ENCODE results near the gene TRIM9.
A peak's percentile ranks its signal among the peaks of the same experiment; 100 is the strongest.

TRIM9 gene

GRCh38 chr14:51068268-51068667, 26.6 kb downstream of the TRIM9 start:
- H3K4me3 ChIP-seq (ENCODE audit: low read length): no peak overlapping the region

GRCh38 chr14:51067295-51067694, 27.6 kb downstream of the TRIM9 start:
- Histone ChIP-seq H3K4me1 (ENCODE audit: insufficient read depth, low read length) (no peaks in the 10 kb centered on the region), H2AFZ (ENCODE audit: low read depth, low read length) (no peak overlapping the region), H3K27me3 (ENCODE audit: insufficient read depth, low read length) (no peaks in the 10 kb centered on the region), H3K9me3 (ENCODE audit: low read length) (peaks cover 2% of the 10 kb centered on the region), H3K4me3 (ENCODE audit: low read length) (no peak overlapping the region), H3K36me3 (ENCODE audit: insufficient read depth, low read length) (no peaks in the 10 kb centered on the region)

More at GRCh38 chr14:51068268-51068667, 26.6 kb downstream of the TRIM9 start:
- H2AFZ ChIP-seq (ENCODE audit: low read depth, low read length): no peak overlapping the region
- H3K9me3 ChIP-seq (ENCODE audit: low read length): peaks cover 5% of the 10 kb centered on the region
- H3K4me1 ChIP-seq (ENCODE audit: insufficient read depth, low read length): no peaks in the 10 kb centered on the region
- H3K27me3 ChIP-seq (ENCODE audit: insufficient read depth, low read length): no peaks in the 10 kb centered on the region
- no peaks in the 10 kb centered on the region for H3K36me3 ChIP-seq (ENCODE audit: insufficient read depth, low read length)

- H3K27me3 ChIP-seq (ENCODE audit: insufficient read depth, low read length): no peaks in the 10 kb centered on the region
- no peaks in the 10 kb centered on the region for H3K36me3 ChIP-seq (ENCODE audit: insufficient read depth, low read length)
- H2AFZ ChIP-seq (ENCODE audit: low read depth, low read length): no peak overlapping the region
- no peaks in the 10 kb centered on the region for H3K4me1 ChIP-seq (ENCODE audit: insufficient read depth, low read length)
- H3K4me3 ChIP-seq (ENCODE audit: low read length): no peak overlapping the region
- H3K9me3 ChIP-seq (ENCODE audit: low read length): peaks cover 2% of the 10 kb centered on the region
Observed at GRCh38 chr14:51066576-51066975, 28.3 kb downstream of the TRIM9 start.

- H3K4me3 ChIP-seq (ENCODE audit: low read length): no peak overlapping the region
- H2AFZ ChIP-seq (ENCODE audit: low read depth, low read length): no peak overlapping the region
- no peaks in the 10 kb centered on the region for H3K9me3 ChIP-seq (ENCODE audit: low read length)
- no peaks in the 10 kb centered on the region for H3K27me3 ChIP-seq (ENCODE audit: insufficient read depth, low read length)
- H3K4me1 ChIP-seq (ENCODE audit: insufficient read depth, low read length): peaks cover 15% of the 10 kb centered on the region
- no peaks in the 10 kb centered on the region for H3K36me3 ChIP-seq (ENCODE audit: insufficient read depth, low read length)
Observed at GRCh38 chr14:51059032-51059431, 35.9 kb downstream of the TRIM9 start.

- Histone ChIP-seq H2AFZ (ENCODE audit: low read depth, low read length) (no peak overlapping the region), H3K4me3 (ENCODE audit: low read length) (no peak overlapping the region), H3K9me3 (ENCODE audit: low read length) (no peaks in the 10 kb centered on the region), H3K4me1 (ENCODE audit: insufficient read depth, low read length) (peaks cover 15% of the 10 kb centered on the region), H3K27me3 (ENCODE audit: insufficient read depth, low read length) (no peaks in the 10 kb centered on the region), H3K36me3 (ENCODE audit: insufficient read depth, low read length) (no peaks in the 10 kb centered on the region)
Observed at GRCh38 chr14:51058382-51058781, 36.5 kb downstream of the TRIM9 start.

DNA sequence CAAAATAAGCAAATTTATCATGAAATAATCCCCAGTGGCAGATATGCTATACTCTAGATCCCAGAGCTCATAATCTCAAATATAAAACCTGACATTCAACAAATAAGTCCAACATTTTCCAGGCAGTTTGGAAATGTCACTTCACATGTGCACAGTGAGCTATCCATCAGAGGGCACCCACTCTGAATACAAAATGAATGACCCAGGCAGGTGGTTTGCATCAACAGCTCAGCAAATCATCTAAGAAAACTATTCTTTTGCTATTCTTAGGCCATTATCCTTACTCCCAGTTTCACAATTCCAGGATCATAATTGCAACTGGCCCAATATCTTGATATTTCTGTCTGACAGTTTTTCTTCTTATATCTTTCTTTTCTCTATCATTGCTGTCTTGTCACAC, 38.5 kb downstream of the TRIM9 start:
- Histone ChIP-seq H3K27me3 (ENCODE audit: insufficient read depth, low read length) (no peaks in the 10 kb centered on the region), H3K36me3 (ENCODE audit: insufficient read depth, low read length) (no peaks in the 10 kb centered on the region), H3K4me3 (ENCODE audit: low read length) (no peak overlapping the region), H2AFZ (ENCODE audit: low read depth, low read length) (no peak overlapping the region), H3K9me3 (ENCODE audit: low read length) (no peaks in the 10 kb centered on the region), H3K4me1 (ENCODE audit: insufficient read depth, low read length) (peaks cover 15% of the 10 kb centered on the region)

GRCh38 chr14:51053157-51053556, 41.7 kb downstream of the TRIM9 start:
- peaks cover 9% of the 10 kb centered on the region for H3K4me1 ChIP-seq (ENCODE audit: insufficient read depth, low read length)
- H3K27me3 ChIP-seq (ENCODE audit: insufficient read depth, low read length): no peaks in the 10 kb centered on the region
- H3K36me3 ChIP-seq (ENCODE audit: insufficient read depth, low read length): no peaks in the 10 kb centered on the region
- H2AFZ ChIP-seq (ENCODE audit: low read depth, low read length): no peak overlapping the region
- no peaks in the 10 kb centered on the region for H3K9me3 ChIP-seq (ENCODE audit: low read length)
- H3K4me3 ChIP-seq (ENCODE audit: low read length): no peak overlapping the region

DNA sequence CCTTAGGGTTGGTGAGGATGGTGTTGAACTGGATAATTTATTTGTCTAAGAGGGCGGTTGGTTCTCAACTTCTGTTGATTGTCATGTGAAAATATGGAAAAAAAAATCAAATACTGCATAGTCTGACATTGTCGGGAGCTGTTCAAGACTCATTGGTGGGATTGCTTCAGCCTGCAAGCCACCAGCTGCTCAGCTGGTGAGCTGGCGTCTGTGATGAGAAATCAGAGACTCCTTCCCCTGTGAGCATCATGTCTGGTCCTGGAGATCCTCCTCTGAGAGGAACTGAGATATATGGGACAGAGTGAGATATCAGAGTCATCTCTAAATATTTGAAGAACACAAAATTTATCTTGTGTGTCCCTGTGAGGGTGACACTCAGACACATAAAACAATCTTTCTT, 49.9 kb downstream of the TRIM9 start:
- Histone ChIP-seq H3K4me3 (ENCODE audit: low read length) (no peak overlapping the region), H3K27me3 (ENCODE audit: insufficient read depth, low read length) (no peaks in the 10 kb centered on the region), H3K9me3 (ENCODE audit: low read length) (no peaks in the 10 kb centered on the region), H3K4me1 (ENCODE audit: insufficient read depth, low read length) (peaks cover 37% of the 10 kb centered on the region), H2AFZ (ENCODE audit: low read depth, low read length) (no peak overlapping the region), H3K36me3 (ENCODE audit: insufficient read depth, low read length) (no peaks in the 10 kb centered on the region)

DNA sequence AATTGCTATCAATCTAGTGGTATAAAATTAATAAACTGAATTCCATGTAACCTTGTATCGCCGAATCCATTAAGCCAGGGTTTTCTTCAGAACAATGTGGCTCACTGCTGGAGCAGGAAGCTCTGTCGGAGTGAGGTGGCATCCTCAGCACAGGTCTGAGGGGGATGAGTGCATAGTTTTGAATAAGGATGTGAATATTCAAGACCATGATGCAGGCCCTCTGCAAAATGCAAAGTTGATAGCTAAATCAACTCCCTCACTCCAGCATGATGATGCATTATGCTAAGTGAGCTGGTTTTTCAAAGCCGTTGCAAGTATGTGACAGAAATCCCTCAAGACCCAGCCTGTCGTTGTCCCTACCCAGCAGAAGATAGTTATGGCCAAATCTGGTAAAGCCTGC, 53.0 kb downstream of the TRIM9 start:
- Histone ChIP-seq H3K9me3 (ENCODE audit: low read length) (peaks cover 2% of the 10 kb centered on the region), H3K4me3 (ENCODE audit: low read length) (no peak overlapping the region)

DNA sequence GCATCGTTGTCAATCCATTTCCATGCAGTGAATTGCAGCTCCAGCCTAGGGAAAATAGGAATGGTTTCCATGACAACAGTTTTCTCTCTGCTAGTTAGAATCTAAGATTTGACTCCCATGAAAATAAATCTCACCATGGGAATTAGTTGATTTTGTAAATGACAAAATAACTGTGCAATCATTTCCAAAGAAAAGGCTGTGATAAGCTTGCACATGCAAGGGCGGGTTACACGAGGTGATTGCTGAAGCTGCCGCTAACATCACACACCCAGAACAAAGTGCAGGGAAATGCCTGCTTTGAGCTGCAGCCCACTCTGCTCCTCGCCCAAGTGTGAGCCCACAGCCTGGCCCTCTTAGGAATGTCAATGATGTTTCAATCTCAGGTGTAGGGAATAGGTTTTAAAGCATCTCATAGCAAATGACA, 53.8 kb downstream of the TRIM9 start:
- Histone ChIP-seq H3K27me3 (ENCODE audit: insufficient read depth, low read length) (no peaks in the 10 kb centered on the region), H3K36me3 (ENCODE audit: insufficient read depth, low read length) (no peaks in the 10 kb centered on the region), H3K9me3 (ENCODE audit: low read length) (peaks cover 2% of the 10 kb centered on the region), H3K4me1 (ENCODE audit: insufficient read depth, low read length) (peaks cover 47% of the 10 kb centered on the region), H2AFZ (ENCODE audit: low read depth, low read length) (peak overlapping the region; percentile 26), H3K4me3 (ENCODE audit: low read length) (peak overlapping the region; percentile 19)

More for the DNA sequence above, 53.0 kb downstream of the TRIM9 start:
- H3K36me3 ChIP-seq (ENCODE audit: insufficient read depth, low read length): no peaks in the 10 kb centered on the region
- peaks cover 45% of the 10 kb centered on the region for H3K4me1 ChIP-seq (ENCODE audit: insufficient read depth, low read length)
- no peaks in the 10 kb centered on the region for H3K27me3 ChIP-seq (ENCODE audit: insufficient read depth, low read length)
- H2AFZ ChIP-seq (ENCODE audit: low read depth, low read length): no peak overlapping the region

GRCh38 chr14:51039252-51039651, 55.7 kb downstream of the TRIM9 start:
- no peak overlapping the region for H3K4me3 ChIP-seq (ENCODE audit: low read length)

DNA sequence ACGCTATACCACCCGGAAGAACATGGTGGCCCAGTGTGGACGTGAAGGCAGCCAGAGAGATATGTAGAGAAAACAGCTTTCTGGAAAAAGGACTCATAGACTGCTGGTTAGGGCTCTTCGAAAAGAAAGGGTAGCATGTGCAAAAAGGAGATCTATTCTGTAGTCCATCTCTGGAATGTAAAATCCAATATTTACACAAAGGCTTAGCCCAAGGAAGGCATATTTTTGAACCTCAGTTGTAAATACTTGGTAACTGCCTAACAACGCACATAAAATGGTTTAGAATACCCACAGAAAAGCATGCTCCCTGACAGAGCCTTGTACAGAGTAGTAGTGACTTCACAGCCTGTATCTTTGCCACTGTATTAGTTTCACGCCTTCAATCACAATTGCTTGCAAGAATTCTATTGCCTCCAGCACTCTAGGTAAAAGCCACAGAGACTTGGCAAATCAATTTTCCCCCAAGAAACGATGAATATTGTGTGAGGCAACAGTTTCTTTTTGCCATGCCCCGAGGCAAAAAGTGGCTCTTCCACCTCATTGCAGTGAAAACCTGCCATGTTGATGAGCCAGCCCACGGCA, 59.2 kb downstream of the TRIM9 start:
- Histone ChIP-seq H3K27me3 (ENCODE audit: insufficient read depth, low read length) (no peaks in the 10 kb centered on the region), H2AFZ (ENCODE audit: low read depth, low read length) (no peak overlapping the region)

More at GRCh38 chr14:51039252-51039651, 55.7 kb downstream of the TRIM9 start:
- Histone ChIP-seq H3K36me3 (ENCODE audit: insufficient read depth, low read length) (no peaks in the 10 kb centered on the region), H3K9me3 (ENCODE audit: low read length) (peaks cover 2% of the 10 kb centered on the region), H2AFZ (ENCODE audit: low read depth, low read length) (no peak overlapping the region), H3K4me1 (ENCODE audit: insufficient read depth, low read length) (peaks cover 55% of the 10 kb centered on the region), H3K27me3 (ENCODE audit: insufficient read depth, low read length) (no peaks in the 10 kb centered on the region)

GRCh38 chr14:51028851-51029754, 65.8 kb downstream of the TRIM9 start:
- Histone ChIP-seq H3K9me3 (ENCODE audit: low read length) (no peaks in the 10 kb centered on the region), H2AFZ (ENCODE audit: low read depth, low read length) (no peak overlapping the region), H3K4me3 (ENCODE audit: low read length) (no peak overlapping the region), H3K27me3 (ENCODE audit: insufficient read depth, low read length) (no peaks in the 10 kb centered on the region), H3K4me1 (ENCODE audit: insufficient read depth, low read length) (peaks cover 13% of the 10 kb centered on the region), H3K36me3 (ENCODE audit: insufficient read depth, low read length) (no peaks in the 10 kb centered on the region)

More for the DNA sequence above, 59.2 kb downstream of the TRIM9 start:
- Histone ChIP-seq H3K36me3 (ENCODE audit: insufficient read depth, low read length) (no peaks in the 10 kb centered on the region), H3K9me3 (ENCODE audit: low read length) (peaks cover 2% of the 10 kb centered on the region), H3K4me3 (ENCODE audit: low read length) (no peak overlapping the region), H3K4me1 (ENCODE audit: insufficient read depth, low read length) (peaks cover 23% of the 10 kb centered on the region)
